Measurements from ENCODE around the gene SEMA4A. TPM values are rescaled to one million over a fixed set of nuclear protein-coding genes. Genes with fewer than 3 reads are reported as not detected.
A peak's percentile ranks its signal among the peaks of the same experiment; 100 is the strongest.

SEMA4A gene
- total and polyA plus RNA-seq, 9 of the 15 experiments (the other 6 are each of a cell fraction or from before 2014, with no cell fraction given) = 0.04 to 1.7 (median 0.45) TPM

DNA sequence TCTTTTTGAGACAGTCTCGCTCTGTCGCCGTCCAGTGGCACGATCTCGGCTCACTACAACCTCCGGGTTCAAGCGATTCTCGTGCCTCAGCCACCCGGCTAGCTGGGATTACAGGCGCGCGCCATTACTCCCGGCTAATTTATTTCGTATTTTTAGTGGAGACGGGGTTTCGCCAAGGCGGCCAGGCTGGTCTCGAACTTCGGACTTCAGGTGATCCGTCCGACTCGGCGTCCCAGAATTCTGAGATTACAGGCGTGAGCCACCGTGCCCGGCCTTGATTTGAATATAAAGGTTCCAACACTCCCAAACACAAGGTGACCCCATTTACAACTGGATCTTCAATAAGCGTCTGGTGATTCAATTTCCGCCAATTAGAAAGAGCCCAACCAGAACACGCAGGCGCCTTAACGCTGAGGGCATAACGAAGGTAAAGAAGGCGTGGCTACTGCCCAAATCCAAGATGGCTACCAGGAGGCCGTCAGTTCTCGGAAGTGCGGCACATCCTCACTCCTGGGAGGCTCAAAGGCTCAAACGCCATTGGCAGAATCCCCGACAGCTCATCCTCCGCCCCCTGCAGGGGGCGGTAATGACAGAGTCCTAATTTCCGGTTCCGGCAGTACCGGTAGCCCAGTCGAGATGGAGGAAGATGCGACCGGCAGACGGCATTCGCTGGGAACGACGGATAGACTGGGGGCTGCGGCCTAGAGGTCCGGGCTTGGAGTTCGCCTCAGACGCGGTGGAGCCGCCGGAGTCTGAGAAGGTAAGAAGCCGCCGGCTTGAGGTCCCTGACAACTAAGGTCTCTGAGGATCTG lies 40.3 kb downstream of the SEMA4A start, which contains the start of gene SLC25A44 (continued):
- no peak for TF ChIP-seq ZNF165 (CRISPR knock-in tag; IDR thresholded peaks at IDR 0.05; ENCODE audit: borderline replicate concordance)
- no peak for TF ChIP-seq ZNF431 (CRISPR knock-in tag; IDR thresholded peaks at IDR 0.05)
- TF ChIP-seq ZNF384 (IDR thresholded peaks at IDR 0.05; ENCODE audit: low read depth, low read length) = peak; percentile 19; the same call in 1 of the 2 replicates
- no peak for TF ChIP-seq PHB (CRISPR knock-in tag; IDR thresholded peaks at IDR 0.05)
- no peak for TF ChIP-seq ZNF445 (CRISPR knock-in tag; IDR thresholded peaks at IDR 0.05; ENCODE audit: low read depth)
- TF ChIP-seq, protein P1, sequence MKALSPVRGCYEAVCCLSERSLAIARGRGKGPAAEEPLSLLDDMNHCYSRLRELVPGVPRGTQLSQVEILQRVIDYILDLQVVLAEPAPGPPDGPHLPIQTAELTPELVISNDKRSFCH (CRISPR knock-in tag; IDR thresholded peaks at IDR 0.05) = no peak
- TF ChIP-seq, protein P1 (tag; IDR thresholded peaks at IDR 0.05) = no peak
- TF ChIP-seq ZNF785 (CRISPR knock-in tag; IDR thresholded peaks at IDR 0.05) = no peak
- peak; percentile 75 for TF ChIP-seq TAF7 (tag; IDR thresholded peaks at IDR 0.05)
- no peak for TF ChIP-seq KHSRP (IDR thresholded peaks at IDR 0.05)
- TF ChIP-seq MTA2 (IDR thresholded peaks at IDR 0.05; ENCODE audit: low read depth) = 0 out of 2 replicates have a peak, but pooled peaks have one; percentile 7
- peak in 1 of 3 experiments; percentile 71; a peak in 2 of 6 replicates for TF ChIP-seq ZBTB11 (CRISPR knock-in tag; IDR thresholded peaks at IDR 0.05)
- TF ChIP-seq ARID3B (CRISPR knock-in tag; IDR thresholded peaks at IDR 0.05; ENCODE audit: borderline replicate concordance) = no peak
- peak; percentile 95 for TF ChIP-seq C11orf30 (IDR thresholded peaks at IDR 0.05; ENCODE audit: low read depth)
- TF ChIP-seq, protein P2, sequence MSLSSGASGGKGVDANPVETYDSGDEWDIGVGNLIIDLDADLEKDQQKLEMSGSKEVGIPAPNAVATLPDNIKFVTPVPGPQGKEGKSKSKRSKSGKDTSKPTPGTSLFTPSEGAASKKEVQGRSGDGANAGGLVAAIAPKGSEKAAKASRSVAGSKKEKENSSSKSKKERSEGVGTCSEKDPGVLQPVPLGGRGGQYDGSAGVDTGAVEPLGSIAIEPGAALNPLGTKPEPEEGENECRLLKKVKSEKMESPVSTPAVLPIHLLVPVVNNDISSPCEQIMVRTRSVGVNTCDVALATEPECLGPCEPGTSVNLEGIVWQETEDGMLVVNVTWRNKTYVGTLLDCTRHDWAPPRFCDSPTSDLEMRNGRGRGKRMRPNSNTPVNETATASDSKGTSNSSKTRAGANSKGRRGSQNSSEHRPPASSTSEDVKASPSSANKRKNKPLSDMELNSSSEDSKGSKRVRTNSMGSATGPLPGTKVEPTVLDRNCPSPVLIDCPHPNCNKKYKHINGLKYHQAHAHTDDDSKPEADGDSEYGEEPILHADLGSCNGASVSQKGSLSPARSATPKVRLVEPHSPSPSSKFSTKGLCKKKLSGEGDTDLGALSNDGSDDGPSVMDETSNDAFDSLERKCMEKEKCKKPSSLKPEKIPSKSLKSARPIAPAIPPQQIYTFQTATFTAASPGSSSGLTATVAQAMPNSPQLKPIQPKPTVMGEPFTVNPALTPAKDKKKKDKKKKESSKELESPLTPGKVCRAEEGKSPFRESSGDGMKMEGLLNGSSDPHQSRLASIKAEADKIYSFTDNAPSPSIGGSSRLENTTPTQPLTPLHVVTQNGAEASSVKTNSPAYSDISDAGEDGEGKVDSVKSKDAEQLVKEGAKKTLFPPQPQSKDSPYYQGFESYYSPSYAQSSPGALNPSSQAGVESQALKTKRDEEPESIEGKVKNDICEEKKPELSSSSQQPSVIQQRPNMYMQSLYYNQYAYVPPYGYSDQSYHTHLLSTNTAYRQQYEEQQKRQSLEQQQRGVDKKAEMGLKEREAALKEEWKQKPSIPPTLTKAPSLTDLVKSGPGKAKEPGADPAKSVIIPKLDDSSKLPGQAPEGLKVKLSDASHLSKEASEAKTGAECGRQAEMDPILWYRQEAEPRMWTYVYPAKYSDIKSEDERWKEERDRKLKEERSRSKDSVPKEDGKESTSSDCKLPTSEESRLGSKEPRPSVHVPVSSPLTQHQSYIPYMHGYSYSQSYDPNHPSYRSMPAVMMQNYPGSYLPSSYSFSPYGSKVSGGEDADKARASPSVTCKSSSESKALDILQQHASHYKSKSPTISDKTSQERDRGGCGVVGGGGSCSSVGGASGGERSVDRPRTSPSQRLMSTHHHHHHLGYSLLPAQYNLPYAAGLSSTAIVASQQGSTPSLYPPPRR (CRISPR knock-in tag; IDR thresholded peaks at IDR 0.05; ENCODE audit: borderline replicate concordance) = no peak
- TF ChIP-seq MYNN (IDR thresholded peaks at IDR 0.05) = no peak
- no peak for TF ChIP-seq MYNN (CRISPR knock-in tag; IDR thresholded peaks at IDR 0.05)
- no peak for TF ChIP-seq TGIF2 (CRISPR knock-in tag; IDR thresholded peaks at IDR 0.05)
